NCI-H82 treated with DMSO at 0.1 percent for 48 hours (cell line): ENCODE results near the gene UBA7.

Source experiments
- DNase-seq: peaks from one replicate; lab custom pipeline; 2025; ENCODE audit not compliant: unreplicated experiment; lab: John Stamatoyannopoulos, UW

UBA7 gene

GRCh38 chr3:49805367-49805782, 8.4 kb downstream of the UBA7 start:
- DNase-seq: no peak

- DNase-seq: no peak
These were observed 9.4 kb downstream of the UBA7 start for GRCh38 chr3:49804141-49805041.

GRCh38 chr3:49803465-49804140, 10.2 kb downstream of the UBA7 start:
- no peak for DNase-seq

GRCh38 chr3:49802719-49803464, 10.9 kb downstream of the UBA7 start, which contains the start of gene INKA1:
Gene INKA1 (plus strand): TSS chr3:49803261. CDS start chr3:49803393, 132 bp downstream.
- DNase-seq: peak; percentile 58

GRCh38 chr3:49801160-49801559, 12.6 kb downstream of the UBA7 start:
- no peak for DNase-seq

- DNase-seq: no peak
These were observed 14.0 kb downstream of the UBA7 start, which contains the start of gene CDHR4 for GRCh38 chr3:49799761-49800160. Gene CDHR4 (minus strand): TSS chr3:49799873. CDS start chr3:49799812, 61 bp downstream.

- no peak for DNase-seq
These were observed 14.6 kb downstream of the UBA7 start for GRCh38 chr3:49799105-49799504.

GRCh38 chr3:49794926-49795905, 18.5 kb downstream of the UBA7 start:
- no peak for DNase-seq

GRCh38 chr3:49794431-49794830, 19.3 kb downstream of the UBA7 start:
- no peak for DNase-seq

- no peak for DNase-seq
These were observed 20.2 kb downstream of the UBA7 start for GRCh38 chr3:49793486-49794085.

GRCh38 chr3:49792371-49793150, 21.2 kb downstream of the UBA7 start:
- DNase-seq: no peak

- DNase-seq: no peak
These were observed 22.2 kb downstream of the UBA7 start for GRCh38 chr3:49791571-49791970.

- no peak for DNase-seq
These were observed 22.9 kb downstream of the UBA7 start for GRCh38 chr3:49790626-49791411.

GRCh38 chr3:49788056-49788455, 25.7 kb downstream of the UBA7 start:
- DNase-seq: no peak

GRCh38 chr3:49787536-49787935, 26.2 kb downstream of the UBA7 start:
- DNase-seq: no peak

- DNase-seq: no peak
These were observed 26.6 kb downstream of the UBA7 start for GRCh38 chr3:49787182-49787464.

GRCh38 chr3:49786357-49787181, 27.2 kb downstream of the UBA7 start, which contains the start of gene IP6K1:
Gene IP6K1 (minus strand): TSS chr3:49786542. CDS start chr3:49748040, 38,502 bp downstream.
- peak; percentile 97 for DNase-seq
